Ovary (tissue), 9 donors: ENCODE results near the gene KHDC3L. TPM values are rescaled to one million over a fixed set of nuclear protein-coding genes. Genes with fewer than 3 reads are reported as not detected.

Source experiments
- DNase-seq, 5 donors: peaks; one replicate each; pipeline ENCODE4 v3.0.0-alpha.2; 2019 to 2020
- H3K27ac ChIP-seq, 2 donors: fragments of 200-600 bp; one replicate each; pipeline versions ENCODE4 v1.5.1 to v1.8.0; 2019 to 2022
- H3K27me3 ChIP-seq: fragments of 200-600 bp; one replicate; pipeline ENCODE4 v1.8.0; 2022
- H3K36me3 ChIP-seq: fragments of 200-600 bp; sonication (generic); one replicate; pipeline ENCODE4 v1.5.1; 2019
- H3K4me1 ChIP-seq: one replicate; pipeline ENCODE4 v1.8.1; 2013; ENCODE audit warnings: mild to moderate bottlenecking, moderate library complexity; ENCODE audit not compliant: insufficient read depth
- H3K4me3 ChIP-seq: fragments of 200-600 bp; sonication (generic); one replicate; pipeline ENCODE4 v1.5.1; 2017
- H3K9me3 ChIP-seq, 2 donors: fragments of 200-600 bp in 1 of 2; sonication (generic) in 1 of 2; one replicate each; pipeline versions ENCODE4 v1.5.1 to v1.8.1; 2013 to 2019; ENCODE audit warnings: mild to moderate bottlenecking in 1 of 2, moderate library complexity in 1 of 2
- CTCF ChIP-seq, 3 donors: fragments of 450-650 bp in 2 of 3; fragments of 200-600 bp in 1 of 3; IDR thresholded peaks; one replicate each; pipeline versions ENCODE4 v1.5.1 to v1.8.0; 2016 to 2022; ENCODE audit warnings: antibody characterized with exemption in 3 of 3, mild to moderate bottlenecking in 1 of 3
- EP300 ChIP-seq: sonication (generic); formaldehyde crosslinking; IDR thresholded peaks from one replicate; pipeline ENCODE4 v1.6.1; 2017; ENCODE audit warnings: antibody characterized with exemption
- POLR2A ChIP-seq: fragments of 450-650 bp; IDR thresholded peaks from one replicate; pipeline ENCODE4 v1.6.1; 2017; ENCODE audit warnings: antibody characterized with exemption, mild to moderate bottlenecking, moderate library complexity
- WGBS, 3 donors: extraction: QIAGEN DNeasy Blood & Tissue Kit in 1 of 3; methylation state at CpG; one replicate each; pipeline versions ENCODE4 v1.1.5 to v1.1.7; 2013 to 2017; 5-methylcytosine and 5-hydroxymethylcytosine counted together
- intact Hi-C, 4 donors: fragments of 100-400 bp; cut with DNase I; formaldehyde crosslinking; loops; one replicate each; pipeline versions ENCODE4 v1.11.0 to v1.15.1; 2022 to 2023
- polyA plus RNA-seq, 2 donors: library from polyadenylated mRNA; stranded (reverse); fragments of 200-250 nt in 1 of 2; fragments of 350-450 nt in 1 of 2; fragmentation: Illumina TruSeq in 1 of 2; extraction: RNeasy Lipid Tissue Mini Kit (QIAGEN cat#74804) in 1 of 2; gene quantifications; one replicate each; pipeline ENCODE4 v1.2.3, GENCODE V29; 2013 to 2014
- total RNA-seq, 7 donors: library from RNA; depleted of rRNA in 2 of 7; stranded (reverse); fragments of >200 nt in 2 of 7; fragmentation: NEBNext Ultra II Directional in 3 of 7; extraction: Animal tissue kit (Norgen Biotek cat#: 25700) in 3 of 7; gene quantifications; one replicate each; pipeline versions ENCODE4 v1.1.0 to v1.2.4, GENCODE V29; 2016 to 2023
- donor health status: DM: no; HTN: no; CAD: no; lungs with moderate emphysema.
- donor health status: DM: no; HTN: no; CAD: no.
- donor health status: Bipolar disorder and iron deficiency.
- donor health status: DM: yes; HTN: yes; CAD: no.
- donor health status: DM: no; HTN: no; CAD: no.
- donor health status: DM: yes; HTN: yes; CAD: no.

The KHDC3L gene
- total and polyA plus RNA-seq, 9 donors = 0.73 TPM; not detected in 8

- H3K36me3 ChIP-seq = no peaks in the 10 kb centered on the region
- no peaks in the 10 kb centered on the region for H3K9me3 ChIP-seq
- no peak for DNase-seq
- H3K27ac ChIP-seq = no peak overlapping the region
- H3K4me1 ChIP-seq = no peaks in the 10 kb centered on the region
- no peak overlapping the region for H3K4me3 ChIP-seq
- H3K27me3 ChIP-seq = no peaks in the 10 kb centered on the region
- 85 to 89% (median 87%) methylated on average over 14 of the region's 14 CpGs for WGBS, 3 donors
- TF ChIP-seq CTCF (IDR thresholded peaks at IDR 0.05) (no peak), POLR2A (no peak), EP300 (no peak)
- intact Hi-C loops = no loop called here
Observed at GRCh38 chr6:73364121-73364520, 1.7 kb downstream of the KHDC3L start.

- Histone ChIP-seq H3K27ac (no peak overlapping the region), H3K9me3 (no peaks in the 10 kb centered on the region), H3K4me1 (no peaks in the 10 kb centered on the region), H3K27me3 (no peaks in the 10 kb centered on the region), H3K36me3 (no peaks in the 10 kb centered on the region), H3K4me3 (no peak overlapping the region)
- no peak for DNase-seq
- TF ChIP-seq POLR2A (no peak), EP300 (no peak), CTCF (IDR thresholded peaks at IDR 0.05) (no peak)
- intact Hi-C loops = no loop called here
- 86 to 88% (median 86%) methylated on average over 9 of the region's 9 CpGs for WGBS, 3 donors
Observed at GRCh38 chr6:73364549-73364948, 2.1 kb downstream of the KHDC3L start.

GRCh38 chr6:73367761-73368355 is 5.4 kb downstream of the KHDC3L start:
- no peak for DNase-seq
- Histone ChIP-seq H3K27ac (no peak overlapping the region), H3K4me1 (no peaks in the 10 kb centered on the region), H3K4me3 (no peak overlapping the region), H3K9me3 (peaks cover 0 to 3% of the 10 kb centered on the region in 2 donors), H3K36me3 (no peaks in the 10 kb centered on the region), H3K27me3 (no peaks in the 10 kb centered on the region)
- 68 to 77% (median 70%) methylated on average over 16 of the region's 16 CpGs for WGBS, 3 donors
- intact Hi-C loops = no loop called here
- TF ChIP-seq CTCF (IDR thresholded peaks at IDR 0.05) = no peak

- no peak for DNase-seq
- Histone ChIP-seq H3K9me3 (peaks cover 0 to 3% of the 10 kb centered on the region in 2 donors), H3K27me3 (no peaks in the 10 kb centered on the region), H3K36me3 (no peaks in the 10 kb centered on the region), H3K4me1 (no peaks in the 10 kb centered on the region), H3K27ac (no peak overlapping the region), H3K4me3 (no peak overlapping the region)
- intact Hi-C loops = no loop called here
- 84 to 89% (median 84%) methylated on average over 4 of the region's 4 CpGs for WGBS, 3 donors
- TF ChIP-seq EP300 = no peak
Observed at GRCh38 chr6:73368675-73369074, 6.2 kb downstream of the KHDC3L start.

- H3K27me3 ChIP-seq = no peaks in the 10 kb centered on the region
- H3K27ac ChIP-seq = no peak overlapping the region
- DNase-seq = no peak
- H3K36me3 ChIP-seq = no peaks in the 10 kb centered on the region
- WGBS, 3 donors = 89 to 94% (median 94%) methylated on average over 14 of the region's 14 CpGs
- intact Hi-C loops = no loop called here
- no peak for TF ChIP-seq EP300
- no peak for TF ChIP-seq POLR2A
- no peak for TF ChIP-seq CTCF (IDR thresholded peaks at IDR 0.05)
- no peaks in the 10 kb centered on the region for H3K4me1 ChIP-seq
- no peak overlapping the region for H3K4me3 ChIP-seq
- peaks cover 0 to 3% of the 10 kb centered on the region in 2 donors for H3K9me3 ChIP-seq
Observed at GRCh38 chr6:73369157-73369556, 6.7 kb downstream of the KHDC3L start.
